A549 (cell line): ENCODE data around the gene ASB14.

ENCODE experiments used
- CTCF ChIP-seq: fragments of >200 bp; sonication (Bioruptor Twin); formaldehyde crosslinking; IDR thresholded peaks from 3 replicates; pipeline ENCODE4 v1.5.1; 2016
- FOSL2 ChIP-seq, 2 experiments: fragments of 450-650 bp in 1 of 2; fragments of >200 bp in 1 of 2; sonication (Bioruptor Twin) in 1 of 2; formaldehyde crosslinking; IDR thresholded peaks; 2 replicates each; pipeline versions ENCODE4 v1.5.0 to v1.6.1; 2016 to 2020; ENCODE audit warnings: mild to moderate bottlenecking in 1 of 2, moderate library complexity in 1 of 2
- RAD21 ChIP-seq, 2 experiments: fragments of >200 bp in 1 of 2; sonication (Bioruptor Twin) in 1 of 2; formaldehyde crosslinking in 1 of 2; IDR thresholded peaks in 1 of 2; conservative IDR thresholded peaks in 1 of 2; 2 replicates in 1 of 2; 3 replicates in 1 of 2; pipeline ENCODE4 v1.6.1; 2012 to 2018; ENCODE audit warnings: inconsistent platforms in 1 of 2
- REST ChIP-seq: fragments of 200-600 bp; sonication (generic); IDR thresholded peaks from 2 replicates; pipeline ENCODE4 v1.6.1; 2016; ENCODE audit warnings: antibody characterized with exemption, mild to moderate bottlenecking, moderate library complexity

- TF ChIP-seq CTCF (no peak), FOSL2 (IDR thresholded peaks at IDR 0.05) (no peak), FOSL2 (CRISPR knock-in tag; IDR thresholded peaks at IDR 0.05) (no peak), RAD21 (conservative IDR thresholded peaks at IDR 0.05 in 1 of 2, IDR thresholded peaks at IDR 0.05 in 1 of 2) (no peak), REST (no peak)
Observed at GRCh38 chr3:57256844-57257243, 35.6 kb downstream of the ASB14 start.
